SK-N-SH (cell line): Measurements from ENCODE around the gene CCDC185.

Experiments used
- CTCF ChIP-seq: fragments of 200-600 bp; sonication (generic); IDR thresholded peaks from 2 replicates; pipeline ENCODE4 v1.6.1; 2017; ENCODE audit warnings: antibody characterized with exemption, mild to moderate bottlenecking, moderate library complexity
- GABPA ChIP-seq: IDR thresholded peaks from 2 replicates; pipeline ENCODE4 v1.4.0; 2012; ENCODE audit warnings: low read depth, mild to moderate bottlenecking
- SIN3A ChIP-seq: IDR thresholded peaks from 2 replicates; pipeline ENCODE4 v1.6.1; 2012; ENCODE audit warnings: low read depth, mild to moderate bottlenecking, low read length, moderate library complexity, borderline replicate concordance
- TAF1 ChIP-seq: IDR thresholded peaks from 2 replicates; pipeline ENCODE4 v1.6.1; 2012; ENCODE audit warnings: low read depth, mild to moderate bottlenecking, low read length, moderate library complexity, borderline replicate concordance
- TCF12 ChIP-seq: IDR thresholded peaks from 2 replicates; pipeline ENCODE4 v1.4.0; 2012

- TF ChIP-seq GABPA: no peak
- TF ChIP-seq CTCF: no peak
- TF ChIP-seq SIN3A: no peak
- no peak for TF ChIP-seq TAF1
- TF ChIP-seq TCF12: no peak
These were observed 32.3 kb downstream of the CCDC185 start for GRCh38 chr1:223425550-223425949.
